NCI-H526 treated with DMSO at 0.1 percent for 48 hours (cell line): Measurements from ENCODE around the gene TGFBI.

Source experiments
- DNase-seq: peaks from one replicate; lab custom pipeline; 2025; lab: John Stamatoyannopoulos, UW

The TGFBI gene

DNA sequence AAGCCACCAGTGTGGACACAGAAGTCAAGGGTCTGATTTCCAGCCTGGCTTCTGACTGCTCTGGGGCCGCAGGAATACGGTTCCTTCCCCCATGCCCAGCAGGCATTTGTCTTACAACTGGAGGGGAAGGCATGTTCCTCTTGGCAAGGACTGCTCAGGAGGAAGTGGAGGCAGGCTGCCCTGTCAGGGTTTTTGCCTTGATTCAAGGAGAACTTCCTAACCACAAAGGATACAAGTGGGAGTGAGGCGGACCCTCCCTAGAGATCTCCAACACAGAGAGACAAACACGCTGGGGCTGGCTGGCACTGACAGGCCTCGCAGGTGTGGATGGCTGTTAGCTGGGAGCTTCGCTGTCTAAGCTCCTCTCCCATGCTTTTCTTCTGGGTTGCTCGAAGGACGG lies 19.1 kb downstream of the TGFBI start:
- no peak for DNase-seq

- DNase-seq: no peak
Observed at GRCh38 chr5:136048966-136049365, 20.2 kb downstream of the TGFBI start.

GRCh38 chr5:136051486-136052220 lies 22.9 kb downstream of the TGFBI start:
- no peak for DNase-seq

GRCh38 chr5:136052692-136053335 lies 24.0 kb downstream of the TGFBI start:
- no peak for DNase-seq

DNA sequence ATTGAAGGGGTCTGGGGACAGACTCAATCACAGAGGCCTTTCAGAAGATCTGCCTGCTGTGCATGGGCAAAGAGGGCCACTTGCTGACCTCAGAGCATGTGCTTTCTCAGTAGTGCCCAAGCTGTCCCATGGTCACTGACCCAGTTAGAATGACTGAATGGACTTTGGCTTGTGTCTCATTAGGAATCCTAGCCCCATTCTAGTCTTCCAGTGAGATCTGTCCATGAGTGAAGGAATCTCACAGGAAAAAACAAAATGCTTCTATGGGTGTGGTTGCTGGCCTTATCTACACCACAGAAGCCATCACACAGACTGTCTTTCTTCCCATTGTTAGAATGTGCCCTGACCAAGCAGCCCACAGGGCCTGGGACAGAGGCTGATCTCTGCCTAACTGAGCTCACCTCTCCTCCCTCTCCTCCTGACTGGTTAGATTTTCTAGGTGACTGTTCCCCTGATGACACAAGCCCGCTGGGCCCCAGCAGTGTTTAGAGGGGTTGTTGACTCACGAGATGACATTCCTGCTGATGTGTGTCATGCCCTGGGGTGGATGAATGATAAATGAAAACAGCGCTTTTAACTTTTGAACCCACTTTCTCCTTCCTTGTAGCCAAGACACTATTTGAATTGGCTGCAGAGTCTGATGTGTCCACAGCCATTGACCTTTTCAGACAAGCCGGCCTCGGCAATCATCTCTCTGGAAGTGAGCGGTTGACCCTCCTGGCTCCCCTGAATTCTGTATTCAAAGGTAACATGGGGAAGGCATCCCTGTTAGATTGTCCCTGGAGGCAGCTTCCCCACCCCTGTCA lies 24.8 kb downstream of the TGFBI start:
- DNase-seq: no peak

DNA sequence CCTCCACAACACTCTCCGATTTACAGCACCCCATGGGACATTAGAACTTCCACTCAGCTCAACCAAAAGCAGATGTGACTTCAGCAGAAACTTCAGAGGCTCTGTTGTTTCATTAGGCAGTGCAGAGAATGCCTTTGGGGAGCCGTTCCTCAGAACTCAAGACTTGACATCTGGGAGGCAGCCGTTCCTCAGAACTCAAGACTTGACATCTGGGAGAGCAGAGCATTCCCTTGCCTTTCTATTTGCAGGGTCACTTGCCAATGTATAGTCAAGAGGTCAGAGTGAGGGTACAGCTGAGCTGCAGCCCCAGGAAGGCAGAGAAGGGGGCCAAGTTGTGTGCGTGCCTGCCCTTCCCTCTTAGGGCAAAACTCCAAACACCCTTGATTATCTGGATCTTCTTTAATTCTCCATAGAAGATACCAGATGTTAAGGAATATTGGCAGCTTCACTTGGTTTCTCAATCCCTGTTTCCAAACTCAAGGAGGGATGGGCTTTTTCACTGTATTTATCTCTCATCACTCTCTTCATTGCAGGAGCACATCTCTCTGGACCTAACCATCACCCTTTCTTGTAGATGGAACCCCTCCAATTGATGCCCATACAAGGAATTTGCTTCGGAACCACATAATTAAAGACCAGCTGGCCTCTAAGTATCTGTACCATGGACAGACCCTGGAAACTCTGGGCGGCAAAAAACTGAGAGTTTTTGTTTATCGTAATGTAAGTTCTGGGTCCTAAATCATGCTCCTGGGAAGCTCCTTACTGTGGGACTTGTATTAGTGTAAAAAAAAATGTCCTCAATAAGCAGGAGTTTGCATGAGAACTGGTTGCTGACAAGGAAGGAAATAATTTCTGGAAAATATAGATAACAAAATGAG lies 25.6 kb downstream of the TGFBI start:
- DNase-seq: no peak

DNA sequence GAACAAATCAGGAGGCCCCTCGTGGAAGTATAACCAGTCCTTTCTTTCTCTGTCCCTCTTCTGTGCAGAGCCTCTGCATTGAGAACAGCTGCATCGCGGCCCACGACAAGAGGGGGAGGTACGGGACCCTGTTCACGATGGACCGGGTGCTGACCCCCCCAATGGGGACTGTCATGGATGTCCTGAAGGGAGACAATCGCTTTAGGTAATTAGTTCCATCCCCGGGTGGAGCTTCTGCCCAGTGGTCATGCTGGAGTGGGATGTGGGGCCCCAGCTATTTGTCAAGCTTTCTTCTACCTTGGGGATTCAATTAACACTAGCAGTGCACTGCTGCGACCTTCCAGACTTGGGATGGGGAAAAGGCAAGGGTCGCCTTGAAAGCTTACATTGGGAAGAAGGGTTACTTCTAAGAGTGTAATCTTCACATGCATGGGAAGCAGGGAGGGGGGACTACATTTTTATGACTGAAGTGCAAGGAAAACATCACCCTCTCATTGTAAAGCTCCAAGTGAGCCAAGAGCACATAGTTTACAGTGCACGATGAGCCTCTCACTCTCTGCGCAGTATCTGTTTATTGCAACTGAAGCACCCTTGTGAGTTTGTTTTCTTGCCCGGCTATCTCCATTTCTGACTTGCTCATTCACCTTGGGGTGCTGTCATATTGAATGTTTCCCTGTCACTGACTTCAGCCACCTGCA lies 27.0 kb downstream of the TGFBI start:
- DNase-seq: no peak

DNA sequence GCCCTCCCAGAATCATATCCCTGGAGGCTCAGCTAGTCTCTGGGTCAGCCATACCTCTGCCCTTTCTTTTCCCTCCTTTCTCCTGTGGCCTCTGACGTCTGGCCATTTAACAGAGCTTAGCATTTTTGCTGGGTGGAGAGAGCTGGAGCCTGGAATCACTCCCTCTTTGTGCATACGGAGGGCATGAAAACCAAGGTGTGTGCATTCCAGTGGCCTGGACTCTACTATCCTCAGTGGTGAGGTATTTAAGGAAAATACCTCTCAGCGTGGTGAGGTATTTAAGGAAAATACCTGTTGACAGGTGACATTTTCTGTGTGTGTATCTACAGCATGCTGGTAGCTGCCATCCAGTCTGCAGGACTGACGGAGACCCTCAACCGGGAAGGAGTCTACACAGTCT lies 27.5 kb downstream of the TGFBI start:
- no peak for DNase-seq

DNA sequence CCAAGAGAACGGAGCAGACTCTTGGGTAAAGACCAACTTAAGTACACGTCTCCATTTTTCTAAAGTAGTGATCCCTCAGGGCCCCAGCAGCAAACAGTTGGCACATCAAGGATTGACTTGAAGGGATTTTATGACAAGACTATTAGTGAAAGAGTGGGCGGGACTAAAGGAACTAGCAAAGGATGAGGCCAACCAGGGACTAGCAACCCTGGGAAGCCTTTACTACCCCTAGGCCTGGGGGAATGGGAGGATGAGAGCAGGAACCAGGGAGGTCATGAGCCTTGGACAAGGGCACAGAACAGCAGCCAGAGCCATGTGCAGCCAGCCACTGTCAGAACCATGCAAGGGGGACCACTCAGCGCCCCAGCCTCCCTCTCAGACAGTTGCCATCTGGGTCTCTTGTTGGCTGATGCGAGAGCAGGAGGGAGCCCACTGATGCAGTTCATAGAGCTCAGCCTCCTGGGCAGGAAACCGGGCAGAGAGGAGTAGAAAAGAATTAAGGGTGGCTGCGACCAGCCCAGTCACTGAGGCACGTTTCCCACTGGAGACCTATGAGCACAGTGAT lies 28.1 kb downstream of the TGFBI start:
- no peak for DNase-seq

- no peak for DNase-seq
Observed at GRCh38 chr5:136057401-136058038, 28.7 kb downstream of the TGFBI start.

DNA sequence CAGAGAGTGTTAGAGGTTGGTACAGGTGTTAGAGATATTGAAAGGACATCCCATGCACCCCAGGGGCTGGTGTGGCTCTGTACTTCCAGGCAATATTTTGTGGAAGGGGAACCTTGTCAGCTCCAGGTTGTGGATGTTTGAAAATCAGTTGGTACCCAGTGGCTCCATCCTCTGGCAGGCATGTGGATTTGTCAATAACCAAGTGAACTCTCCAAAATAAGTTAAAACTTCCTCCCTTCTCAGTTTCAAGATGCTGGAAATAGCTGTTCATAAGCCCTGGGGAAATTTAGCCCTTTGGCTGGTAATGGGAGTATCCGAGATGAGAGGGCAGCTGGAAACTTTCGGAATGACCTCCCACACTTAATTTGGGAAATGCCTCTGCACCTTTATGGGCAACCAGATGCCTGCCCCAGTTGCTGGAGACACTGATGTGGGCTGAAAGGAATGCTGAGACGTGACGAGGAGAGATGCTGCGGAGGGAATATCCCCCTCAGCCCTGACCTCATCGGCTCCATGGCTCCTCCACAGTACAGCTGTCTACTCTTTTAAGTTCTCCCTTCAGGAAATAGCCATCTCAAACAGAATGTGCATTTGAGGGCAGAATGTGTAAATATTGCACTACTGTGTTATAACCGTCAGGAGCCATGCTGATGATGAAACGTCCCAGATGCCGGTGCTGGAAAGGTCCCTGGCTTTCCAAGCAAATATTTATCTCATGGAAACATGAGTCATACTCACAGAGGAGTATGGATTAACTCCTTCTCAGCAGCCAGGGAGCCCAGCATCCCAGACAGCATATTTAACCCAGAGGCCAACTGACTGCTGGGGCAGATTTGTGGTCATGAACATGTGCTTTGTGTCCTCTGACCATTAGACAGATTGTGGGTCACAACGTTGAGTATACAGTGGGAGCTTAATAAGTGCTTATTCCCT lies 29.5 kb downstream of the TGFBI start:
- DNase-seq: no peak

GRCh38 chr5:136058972-136059354 lies 30.2 kb downstream of the TGFBI start:
- DNase-seq: no peak

- no peak for DNase-seq
Observed at GRCh38 chr5:136060963-136061362, 32.2 kb downstream of the TGFBI start.

GRCh38 chr5:136061630-136062365 lies 33.0 kb downstream of the TGFBI start:
- DNase-seq: no peak

DNA sequence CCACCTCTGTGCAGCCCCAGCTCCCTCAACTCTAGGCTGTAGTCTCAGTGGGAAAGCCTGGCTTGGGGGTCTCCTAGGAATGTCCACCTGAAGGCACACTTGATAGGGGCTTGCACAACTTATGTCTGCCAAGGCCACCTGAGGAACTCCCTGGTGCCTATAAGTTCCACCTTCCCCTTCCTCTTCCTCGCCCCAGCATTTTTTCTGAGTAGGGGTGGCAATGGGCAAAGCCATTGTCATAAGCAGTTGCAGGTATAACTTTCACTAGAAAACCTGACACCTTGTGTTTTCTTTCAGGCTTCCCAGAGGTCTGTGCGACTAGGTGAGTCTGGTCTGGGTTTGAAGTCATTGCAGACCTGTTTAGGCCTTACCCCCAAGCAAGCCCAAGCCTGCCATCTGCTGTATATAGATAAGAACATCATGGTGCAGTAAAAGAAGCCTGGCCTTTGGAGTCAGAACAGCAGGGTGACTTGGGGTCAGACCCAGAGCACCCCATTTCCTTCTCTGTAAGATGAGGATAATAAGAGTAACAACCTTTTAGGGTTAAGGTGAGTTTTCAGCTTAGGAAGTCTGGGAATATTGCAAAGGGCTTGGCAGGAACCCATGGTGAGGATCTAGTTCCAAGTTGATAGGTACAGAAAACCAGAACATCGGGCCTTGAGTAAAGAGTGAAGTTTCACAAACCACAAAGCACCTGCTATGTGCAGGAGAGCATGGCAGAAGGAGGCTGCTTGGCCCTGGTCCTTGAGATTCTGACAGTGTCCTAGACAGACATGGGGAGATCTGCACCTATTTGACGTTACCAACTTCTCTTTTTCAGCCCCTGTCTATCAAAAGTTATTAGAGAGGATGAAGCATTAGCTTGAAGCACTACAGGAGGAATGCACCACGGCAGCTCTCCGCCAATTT lies 33.8 kb downstream of the TGFBI start:
- peak; percentile 12 for DNase-seq

GRCh38 chr5:136063778-136064465 lies 35.1 kb downstream of the TGFBI start:
- DNase-seq: no peak

- DNase-seq: no peak
Observed at GRCh38 chr5:136064510-136064909, 35.7 kb downstream of the TGFBI start.
